ENCODE data around the gene ABCC8. TPM values are rescaled to one million over a fixed set of nuclear protein-coding genes. Genes with fewer than 3 reads are reported as not detected.

The ABCC8 gene
- total and polyA plus RNA-seq, 9 donors = 0.38 to 1.8 (median 0.71) TPM; not detected in 2

GRCh38 chr11:17458268-17458667, 18.4 kb downstream of the ABCC8 start:
- H3K27me3 ChIP-seq = no peaks in the 10 kb centered on the region
- no peak overlapping the region for H3K27ac ChIP-seq
- DNase-seq = no peak
- intact Hi-C loops (cut with DNase I) = no loop called here
- H3K4me1 ChIP-seq (ENCODE audit: insufficient read depth) = no peaks in the 10 kb centered on the region
- H3K36me3 ChIP-seq = no peaks in the 10 kb centered on the region
- 42 to 50% (median 45%) methylated on average over 8 of the region's 8 CpGs for WGBS, 3 donors
- H3K9me3 ChIP-seq = no peaks in the 10 kb centered on the region
- no peak overlapping the region for H3K4me3 ChIP-seq
- TF ChIP-seq EP300 (IDR thresholded peaks at IDR 0.05) = no peak
- no peak for TF ChIP-seq CTCF (IDR thresholded peaks at IDR 0.05)
- no peak for TF ChIP-seq POLR2A (IDR thresholded peaks at IDR 0.05)

GRCh38 chr11:17457396-17458173, 19.1 kb downstream of the ABCC8 start:
- Histone ChIP-seq H3K27ac (no peak overlapping the region), H3K4me3 (no peak overlapping the region), H3K4me1 (ENCODE audit: insufficient read depth) (no peaks in the 10 kb centered on the region), H3K9me3 (no peaks in the 10 kb centered on the region), H3K36me3 (no peaks in the 10 kb centered on the region), H3K27me3 (no peaks in the 10 kb centered on the region)
- WGBS, 3 donors = 59 to 65% (median 64%) methylated on average over 8 of the region's 8 CpGs
- no peak for DNase-seq
- no peak for TF ChIP-seq POLR2A (IDR thresholded peaks at IDR 0.05)
- TF ChIP-seq CTCF (IDR thresholded peaks at IDR 0.05) = no peak
- no peak for TF ChIP-seq EP300 (IDR thresholded peaks at IDR 0.05)
- intact Hi-C loops (cut with DNase I) = no loop called here

GRCh38 chr11:17452668-17453067, 24.0 kb downstream of the ABCC8 start:
- Histone ChIP-seq H3K9me3 (no peaks in the 10 kb centered on the region), H3K36me3 (no peaks in the 10 kb centered on the region), H3K27me3 (no peaks in the 10 kb centered on the region), H3K27ac (no peak overlapping the region), H3K4me1 (ENCODE audit: insufficient read depth) (no peaks in the 10 kb centered on the region), H3K4me3 (no peak overlapping the region)
- no peak for DNase-seq
- intact Hi-C loops (cut with DNase I) = no loop called here
- 64 to 79% (median 77%) methylated on average over 2 of the region's 2 CpGs for WGBS, 3 donors
- TF ChIP-seq POLR2A (IDR thresholded peaks at IDR 0.05) (no peak), CTCF (IDR thresholded peaks at IDR 0.05) (no peak)

- Histone ChIP-seq H3K9me3 (no peaks in the 10 kb centered on the region), H3K27me3 (no peaks in the 10 kb centered on the region), H3K4me1 (ENCODE audit: insufficient read depth) (no peaks in the 10 kb centered on the region), H3K36me3 (no peaks in the 10 kb centered on the region), H3K4me3 (no peak overlapping the region), H3K27ac (no peak overlapping the region)
- no peak for TF ChIP-seq CTCF (IDR thresholded peaks at IDR 0.05)
- no peak for TF ChIP-seq POLR2A (IDR thresholded peaks at IDR 0.05)
- no peak for TF ChIP-seq EP300 (IDR thresholded peaks at IDR 0.05)
- DNase-seq = no peak
- intact Hi-C loops (cut with DNase I) = no loop called here
- 62 to 65% (median 62%) methylated on average over 8 of the region's 8 CpGs for WGBS, 3 donors
Observed at GRCh38 chr11:17449158-17449557, 27.5 kb downstream of the ABCC8 start.

Measured in ovary (tissue), 9 donors.